ENCODE measurements around the gene CHMP1A.

The CHMP1A gene

GRCh38 chr16:89697161-89697615, 39.7 kb upstream of the CHMP1A start:
- no peak overlapping the region for H3K27ac ChIP-seq (ENCODE audit: low read depth, low read length)
- TF ChIP-seq EZH2phosphoT487 (IDR thresholded peaks at IDR 0.05; ENCODE audit: borderline replicate concordance, low read length) (no peak), CTCF (IDR thresholded peaks at IDR 0.05; ENCODE audit: low read depth, low read length, poor library complexity, severe bottlenecking) (no peak)
- no peak overlapping the region for H3K4me2 ChIP-seq (ENCODE audit: low read length)
- H3K36me3 ChIP-seq (ENCODE audit: control insufficient read depth, low read length) = peaks cover 43% of the 10 kb centered on the region
- H3K27me3 ChIP-seq (ENCODE audit: control insufficient read depth, low read length) = no peaks in the 10 kb centered on the region
- no peaks in the 10 kb centered on the region for H3K9me2 ChIP-seq (replicated peaks; ENCODE audit: control insufficient read depth, low read length)
- H4K20me1 ChIP-seq (ENCODE audit: control insufficient read depth, insufficient read depth, low read depth, low read length) = no peaks in the 10 kb centered on the region; the same call in 1 of the 2 replicates
- H3K9me3 ChIP-seq (ENCODE audit: control insufficient read depth, insufficient read depth, low read length) = no peaks in the 10 kb centered on the region
- peaks cover 5% of the 10 kb centered on the region; the same call in 1 of the 2 replicates for H3F3A ChIP-seq (ENCODE audit: control insufficient read depth, insufficient read depth)
- peaks cover 32% of the 10 kb centered on the region for H3K4me1 ChIP-seq (ENCODE audit: control insufficient read depth, low read length)
- no peak overlapping the region for H3K4me3 ChIP-seq (ENCODE audit: low read length)
- H3K79me2 ChIP-seq (ENCODE audit: control insufficient read depth, low read length) = no peaks in the 10 kb centered on the region

DNA sequence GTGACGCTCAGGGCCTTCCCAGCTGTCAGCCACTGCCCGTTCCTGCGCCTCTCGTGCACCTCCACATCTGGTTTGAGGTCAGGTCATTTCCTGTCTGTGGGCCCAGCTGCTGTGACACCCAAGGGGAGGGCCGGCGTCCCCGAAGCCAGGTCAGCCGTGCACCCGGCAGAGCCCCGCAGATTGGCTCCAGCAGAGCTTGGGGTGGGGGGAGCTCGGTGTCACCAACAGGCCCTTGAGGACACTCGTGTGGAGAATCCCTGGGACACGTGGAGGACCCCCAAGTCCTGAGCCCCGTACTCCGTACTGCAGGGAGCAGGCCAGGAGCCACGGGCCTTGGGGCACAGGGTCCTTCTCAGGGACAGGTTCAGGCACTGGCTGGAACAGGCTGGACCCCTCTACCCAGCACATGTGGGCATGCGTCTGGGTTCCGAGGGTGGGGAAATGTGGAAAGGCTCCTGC, 39.2 kb upstream of the CHMP1A start:
- Histone ChIP-seq H3K27ac (ENCODE audit: low read depth, low read length) (no peak overlapping the region), H3F3A (ENCODE audit: control insufficient read depth, insufficient read depth) (peaks cover 5% of the 10 kb centered on the region; the same call in 1 of the 2 replicates), H3K9me3 (ENCODE audit: control insufficient read depth, insufficient read depth, low read length) (no peaks in the 10 kb centered on the region), H3K4me1 (ENCODE audit: control insufficient read depth, low read length) (peaks cover 31% of the 10 kb centered on the region), H3K79me2 (ENCODE audit: control insufficient read depth, low read length) (no peaks in the 10 kb centered on the region), H3K4me3 (ENCODE audit: low read length) (no peak overlapping the region), H3K9me2 (replicated peaks; ENCODE audit: control insufficient read depth, low read length) (no peaks in the 10 kb centered on the region), H4K20me1 (ENCODE audit: control insufficient read depth, insufficient read depth, low read depth, low read length) (no peaks in the 10 kb centered on the region; the same call in 1 of the 2 replicates), H3K36me3 (ENCODE audit: control insufficient read depth, low read length) (peaks cover 48% of the 10 kb centered on the region), H3K4me2 (ENCODE audit: low read length) (peak overlapping the region; percentile 36; the same call in 1 of the 2 replicates), H3K27me3 (ENCODE audit: control insufficient read depth, low read length) (no peaks in the 10 kb centered on the region)
- TF ChIP-seq CTCF (IDR thresholded peaks at IDR 0.05; ENCODE audit: low read depth, low read length, poor library complexity, severe bottlenecking) (no peak), EZH2phosphoT487 (IDR thresholded peaks at IDR 0.05; ENCODE audit: borderline replicate concordance, low read length) (no peak)

GRCh38 chr16:89695875-89696669, 38.6 kb upstream of the CHMP1A start:
- Histone ChIP-seq H4K20me1 (ENCODE audit: control insufficient read depth, insufficient read depth, low read depth, low read length) (no peaks in the 10 kb centered on the region; the same call in 1 of the 2 replicates), H3K9me3 (ENCODE audit: control insufficient read depth, insufficient read depth, low read length) (no peaks in the 10 kb centered on the region), H3K4me1 (ENCODE audit: control insufficient read depth, low read length) (peaks cover 30% of the 10 kb centered on the region), H3K9me2 (replicated peaks; ENCODE audit: control insufficient read depth, low read length) (no peaks in the 10 kb centered on the region), H3F3A (ENCODE audit: control insufficient read depth, insufficient read depth) (peaks cover 5% of the 10 kb centered on the region; the same call in 1 of the 2 replicates), H3K27me3 (ENCODE audit: control insufficient read depth, low read length) (no peaks in the 10 kb centered on the region), H3K27ac (ENCODE audit: low read depth, low read length) (no peak overlapping the region), H3K4me3 (ENCODE audit: low read length) (no peak overlapping the region), H3K4me2 (ENCODE audit: low read length) (peak overlapping the region; percentile 36; the same call in 1 of the 2 replicates), H3K79me2 (ENCODE audit: control insufficient read depth, low read length) (no peaks in the 10 kb centered on the region), H3K36me3 (ENCODE audit: control insufficient read depth, low read length) (peaks cover 53% of the 10 kb centered on the region)
- TF ChIP-seq EZH2phosphoT487 (IDR thresholded peaks at IDR 0.05; ENCODE audit: borderline replicate concordance, low read length) = no peak
- TF ChIP-seq CTCF (IDR thresholded peaks at IDR 0.05; ENCODE audit: low read depth, low read length, poor library complexity, severe bottlenecking) = no peak

Data from DOHH2 (cell line).